HG03066 (cell line): Measurements from ENCODE around the gene MROH2A.

Experiments
- ATAC-seq: cut with Tn5 transposase; IDR thresholded peaks from one replicate; pipeline ENCODE4 v1.9.1; 2021; ENCODE audit warnings: low read depth; ENCODE audit not compliant: unreplicated experiment

Gene MROH2A

GRCh38 chr2:233831861-233832260 lies 53.7 kb downstream of the MROH2A start:
- no peak for ATAC-seq

- no peak for ATAC-seq
These were observed 54.3 kb downstream of the MROH2A start for GRCh38 chr2:233832414-233832813.

GRCh38 chr2:233832869-233833311 lies 54.8 kb downstream of the MROH2A start:
- no peak for ATAC-seq

- no peak for ATAC-seq
These were observed 55.2 kb downstream of the MROH2A start for GRCh38 chr2:233833345-233833744.

GRCh38 chr2:233835230-233836186 lies 57.4 kb downstream of the MROH2A start:
- no peak for ATAC-seq

- ATAC-seq = no peak
These were observed 58.2 kb downstream of the MROH2A start for GRCh38 chr2:233836359-233836758.

- ATAC-seq = no peak
These were observed 59.6 kb downstream of the MROH2A start for GRCh38 chr2:233837694-233838229.

- ATAC-seq = no peak
These were observed 60.1 kb downstream of the MROH2A start for GRCh38 chr2:233838251-233838650.

GRCh38 chr2:233838726-233839446 lies 60.8 kb downstream of the MROH2A start:
- ATAC-seq = no peak

- ATAC-seq = no peak
These were observed 61.3 kb downstream of the MROH2A start for GRCh38 chr2:233839447-233839820.

GRCh38 chr2:233840520-233840919 lies 62.4 kb downstream of the MROH2A start:
- no peak for ATAC-seq

GRCh38 chr2:233841183-233841582 lies 63.1 kb downstream of the MROH2A start:
- no peak for ATAC-seq

GRCh38 chr2:233844064-233844807 lies 66.1 kb downstream of the MROH2A start:
- ATAC-seq = no peak

- ATAC-seq = no peak
These were observed 66.7 kb downstream of the MROH2A start for GRCh38 chr2:233844836-233845235.

- no peak for ATAC-seq
These were observed 67.4 kb downstream of the MROH2A start for GRCh38 chr2:233845301-233846060.

- ATAC-seq = no peak
These were observed 68.5 kb downstream of the MROH2A start for GRCh38 chr2:233846387-233847247.

- ATAC-seq = no peak
These were observed 69.2 kb downstream of the MROH2A start for GRCh38 chr2:233847248-233847898.

GRCh38 chr2:233848276-233848675 lies 70.1 kb downstream of the MROH2A start:
- no peak for ATAC-seq
